Left cardiac atrium (tissue), 4 donors: ENCODE data around the gene TRMT61A. TPM values are rescaled to one million over a fixed set of nuclear protein-coding genes. Genes with fewer than 3 reads are reported as not detected.

ENCODE experiments used
- ATAC-seq, 2 donors: fragments of 200-7000 bp; cut with Tn5 transposase; one replicate each; pipeline ENCODE4 v1.9.1; 2020; ENCODE audit warnings: mild to moderate bottlenecking in 2 of 2, moderate library complexity in 2 of 2
- DNase-seq: peaks from one replicate; pipeline ENCODE4 v3.0.0-alpha.2; 2020
- intact Hi-C, 2 donors: fragments of 100-400 bp; cut with DNase I; formaldehyde crosslinking; loops; one replicate each; pipeline versions ENCODE4 v1.14.1 to v1.15.1; 2022 to 2023
- total RNA-seq, 2 donors: library from RNA; stranded (reverse); fragmentation: NEBNext Ultra II Directional; extraction: Animal tissue kit (Norgen Biotek cat#: 25700); gene quantifications; one replicate each; pipeline ENCODE4 v1.2.1, GENCODE V29; 2021
- donor health status: DM: no; HTN: yes; CAD: no.
- donor health status: DM: no; HTN: yes; CAD: no; lungs with severe emphysema.
- donor health status: DM: yes; HTN: yes; CAD: no.
- donor health status: Dilated cardiomyopathy.

TRMT61A gene
- total RNA-seq, 2 donors from 2014 or later: 6.0 to 8.5 TPM

DNA sequence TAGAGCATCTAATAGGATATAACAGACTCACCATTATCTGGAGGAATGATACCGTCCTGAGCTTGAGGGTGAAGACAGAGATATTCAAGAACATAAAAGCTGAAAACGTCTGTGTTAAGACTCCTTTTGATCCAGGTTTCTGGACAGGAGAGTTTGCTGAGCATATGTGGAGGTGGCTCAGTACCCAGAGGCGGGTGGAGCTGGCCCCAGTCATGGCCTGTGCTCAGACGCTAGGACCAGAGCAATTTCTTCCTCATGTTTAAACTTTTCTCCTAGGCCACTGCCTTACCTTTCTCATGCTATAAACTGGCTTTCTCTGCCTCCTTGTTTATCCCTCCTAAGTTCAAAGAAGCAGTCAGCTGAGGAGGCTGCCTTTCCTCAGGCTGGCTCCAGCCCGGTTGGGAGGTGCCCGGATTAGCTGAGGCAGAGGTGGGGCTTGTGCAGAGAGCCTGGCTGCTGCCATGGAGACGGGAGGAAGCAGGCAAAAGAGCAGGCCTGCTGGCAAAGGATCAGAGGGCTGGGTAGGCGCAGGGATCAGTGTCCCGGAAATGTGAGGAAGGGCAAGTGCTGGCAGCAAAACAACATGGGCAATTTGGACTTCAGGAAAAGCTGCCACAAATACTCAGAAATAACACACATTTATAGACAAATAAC lies 47.5 kb downstream of the TRMT61A start:
- ATAC-seq (peak; percentile 98 to 99), DNase-seq (peak; percentile 96)
- intact Hi-C loops: loop anchor here in 1 of 2 donors (10.0 kb wide), 2 partner anchors 48 to 338 kb away; partner anchors contain the start of gene KLC1

DNA sequence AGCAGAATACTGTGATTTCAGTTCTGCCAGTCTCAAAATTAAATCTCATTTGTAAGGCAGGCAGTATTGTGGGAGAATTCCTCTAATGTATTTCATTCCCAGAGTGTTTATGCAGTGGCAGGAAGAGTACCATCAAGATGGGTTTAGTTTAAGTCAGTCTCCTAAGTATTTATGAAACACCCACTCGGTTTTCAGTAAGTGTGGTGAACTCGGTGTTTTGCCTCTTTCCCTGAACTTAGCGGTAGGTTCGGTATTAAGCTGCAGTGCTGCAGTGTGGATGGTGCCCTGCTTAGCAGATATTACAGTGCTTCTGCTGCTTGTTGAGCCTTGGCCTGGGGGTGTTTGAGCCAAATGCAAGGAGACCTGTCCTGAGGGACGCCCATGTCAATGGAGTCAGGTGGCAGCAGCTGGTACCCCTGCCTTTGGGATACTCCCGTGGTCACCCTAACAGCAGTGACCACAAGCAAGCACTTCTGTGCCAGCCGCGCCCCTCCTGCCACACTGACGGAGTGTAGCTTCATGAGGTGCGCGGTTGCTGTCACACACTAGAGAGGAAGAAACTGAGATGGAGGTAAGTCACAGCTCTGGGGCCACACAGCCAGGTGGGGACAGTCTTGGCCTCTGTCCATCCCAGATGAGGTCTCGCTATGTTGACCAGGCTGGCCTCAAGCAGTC lies 49.5 kb downstream of the TRMT61A start:
- intact Hi-C loops: loop anchor here in 1 of 2 donors (10.0 kb wide), 2 partner anchors 46 to 336 kb away; partner anchors contain the start of gene KLC1
- ATAC-seq (no peak), DNase-seq (no peak)

DNA sequence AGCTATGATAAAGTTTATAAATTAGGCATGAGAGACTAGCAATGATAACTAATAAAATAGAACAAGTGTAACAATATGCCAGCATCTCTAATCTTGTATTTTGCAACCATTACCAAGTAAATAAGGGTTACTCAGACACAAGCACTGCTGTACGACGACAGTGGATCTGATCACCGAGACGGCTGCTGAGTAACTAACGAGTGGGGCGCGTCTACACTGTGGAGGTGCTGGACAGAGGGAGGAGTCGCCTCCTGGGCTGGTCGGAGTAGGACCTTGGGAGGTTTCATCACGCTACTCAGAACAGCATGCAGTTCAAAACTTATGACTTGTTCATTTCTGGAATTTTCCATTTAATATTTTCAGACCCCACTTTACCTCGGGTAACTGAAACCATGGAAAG lies 52.2 kb downstream of the TRMT61A start:
- no peak for DNase-seq
- ATAC-seq: no peak
- intact Hi-C loops: no loop called here

DNA sequence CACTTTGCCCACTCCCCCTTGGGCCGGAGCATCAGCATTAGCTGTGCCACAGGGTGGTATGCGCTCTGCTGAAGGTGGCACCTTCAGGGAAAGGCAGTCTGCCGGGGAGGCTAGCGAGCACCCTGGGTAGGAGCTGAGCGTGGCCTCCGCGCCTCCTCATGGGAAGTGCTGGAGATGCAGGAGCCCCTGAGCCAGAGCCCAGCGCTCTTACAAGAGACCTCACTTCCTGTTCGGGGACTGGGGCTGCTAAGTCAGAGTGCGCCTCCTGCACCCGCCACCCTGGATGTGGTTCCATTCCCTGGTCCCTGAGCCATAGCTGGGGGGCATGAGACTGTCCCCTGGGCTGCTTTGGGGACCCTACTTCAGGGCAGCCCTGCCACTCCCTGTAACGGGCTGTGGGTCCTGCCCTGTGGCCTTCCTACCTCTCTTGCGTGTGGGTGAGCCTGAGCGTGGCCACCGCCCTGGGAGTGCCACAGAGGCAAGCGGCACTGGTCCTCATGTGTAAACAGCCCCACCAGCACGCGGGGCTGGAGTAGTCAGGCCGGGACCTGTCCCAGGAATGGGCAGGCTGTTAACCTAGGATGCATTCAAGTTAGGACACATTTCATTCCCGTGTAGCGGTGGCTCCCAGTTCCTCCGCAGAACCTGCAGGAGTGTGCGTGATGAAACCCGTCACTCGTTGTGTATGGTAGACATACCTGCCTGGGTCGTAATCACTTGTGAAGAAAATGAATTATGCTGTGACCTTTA lies 53.1 kb downstream of the TRMT61A start:
- no peak for ATAC-seq

DNA sequence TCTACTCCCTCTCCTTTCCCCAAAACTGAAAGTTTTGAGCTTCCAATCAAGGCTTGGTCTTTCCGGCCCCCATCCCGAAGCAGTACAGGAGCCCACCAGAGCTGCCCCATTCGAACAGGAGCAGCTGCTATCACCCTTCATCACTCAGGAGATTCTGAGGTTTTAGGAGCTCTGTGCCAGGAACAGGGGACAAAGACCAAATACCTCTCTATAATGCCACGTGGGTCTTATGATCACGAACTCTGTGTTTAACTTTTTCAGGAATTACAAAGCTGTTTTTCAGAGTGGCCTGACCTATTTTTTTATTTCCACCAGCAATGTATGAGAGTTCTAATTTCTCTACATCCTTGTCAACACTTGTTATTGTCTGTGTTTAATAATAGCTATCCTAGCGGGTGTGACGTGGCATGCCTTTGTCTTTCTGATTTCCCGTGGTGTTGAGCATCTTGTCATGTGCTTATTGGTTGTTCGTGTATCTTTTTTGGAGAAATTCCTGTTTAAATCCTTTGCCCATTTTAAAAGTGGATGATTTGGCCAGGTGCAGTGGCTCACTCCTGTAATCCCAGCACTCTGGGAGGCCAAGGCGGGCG lies 55.4 kb downstream of the TRMT61A start:
- intact Hi-C loops: no loop called here
- DNase-seq: no peak
- no peak for ATAC-seq

More for the DNA sequence above, 53.1 kb downstream of the TRMT61A start:
- DNase-seq: no peak
- intact Hi-C loops: no loop called here

Other genes with a start within 250 kb of the TRMT61A start
- 100 to 1,000 TPM; 246 to 287 TPM for gene EIF5, start 195.0 kb upstream of the TRMT61A start, total RNA-seq
- 10 to 100 TPM; 68.7 to 81.7 TPM for gene MARK3, start 143.8 kb upstream of the TRMT61A start, total RNA-seq
- gene CKB, start 6.4 kb upstream of the TRMT61A start, total RNA-seq: 100 to 1,000 TPM; 407 to 412 TPM
- gene BAG5, start 33.5 kb downstream of the TRMT61A start, total RNA-seq: 10 to 100 TPM; 15.2 to 23.6 TPM
- gene COA8, start 33.8 kb downstream of the TRMT61A start, total RNA-seq: 10 to 100 TPM; 37.8 to 42.5 TPM
- 100 to 1,000 TPM; 118 to 139 TPM for gene KLC1, start 100.0 kb downstream of the TRMT61A start, total RNA-seq
- gene XRCC3, start 186.3 kb downstream of the TRMT61A start, total RNA-seq: 1 to 10 TPM; 3.8 to 4.4 TPM
- 10 to 100 TPM; 47.0 to 48.7 TPM for gene ZFYVE21, start 186.6 kb downstream of the TRMT61A start, total RNA-seq